H1 (cell line): ENCODE results near the gene LMAN2. TPM values are rescaled to one million over a fixed set of nuclear protein-coding genes. Genes with fewer than 3 reads are reported as not detected.

ENCODE experiments used
- CTCF ChIA-PET: fragments of 300-600 bp; sonication (Branson Sonifier 250); formaldehyde crosslinking; loops from one replicate; lab custom pipeline; 2021; ENCODE audit not compliant: partially characterized antibody; lab: Charles Lee
- POLR2A ChIA-PET: fragments of 300-600 bp; sonication (Branson Sonifier 250); formaldehyde crosslinking; loops from one replicate; lab custom pipeline; 2021; ENCODE audit warnings: inconsistent platforms; ENCODE audit not compliant: partially characterized antibody; lab: Charles Lee
- DNase-seq, 2 experiments: peaks; one replicate each; pipeline versions ENCODE4 v3.0.0 to v3.0.0-alpha.2; 2010 to 2022; ENCODE audit warnings: low spot score in 2 of 2, low read depth in 1 of 2, mixed read lengths in 1 of 2
- FAIRE-seq: peaks from 2 replicates; lab custom pipeline; 2011; peaks lifted over from hg19 to GRCh38; lab: Jason Lieb, UNC
- H2AFZ ChIP-seq: 2 replicates; pipeline ENCODE4 v1.8.1; 2012; ENCODE audit warnings: low read length, inconsistent platforms
- H2AK5ac ChIP-seq: 2 replicates; pipeline ENCODE4 v1.6.1; 2013; ENCODE audit warnings: low read depth, low read length
- H2BK120ac ChIP-seq: replicated peaks from 2 replicates; pipeline ENCODE3; 2013; ENCODE audit warnings: low read depth, low read length, inconsistent platforms
- H2BK12ac ChIP-seq: 2 replicates; pipeline ENCODE4 v1.6.1; 2013; ENCODE audit warnings: low read depth, low read length
- H2BK15ac ChIP-seq: 2 replicates; pipeline ENCODE4 v1.6.1; 2013; ENCODE audit warnings: low read length
- H2BK20ac ChIP-seq: 2 replicates; pipeline ENCODE4 v1.6.1; 2013; ENCODE audit warnings: low read length
- H2BK5ac ChIP-seq: 2 replicates; pipeline ENCODE4 v1.6.1; 2013; ENCODE audit warnings: low read depth, low read length
- H3K14ac ChIP-seq: 2 replicates; pipeline ENCODE4 v1.6.1; 2013; ENCODE audit warnings: inconsistent platforms; ENCODE audit not compliant: insufficient read length
- H3K18ac ChIP-seq: 2 replicates; pipeline ENCODE4 v1.6.1; 2013; ENCODE audit warnings: low read length; ENCODE audit errors: extremely low read depth
- H3K23ac ChIP-seq: 2 replicates; pipeline ENCODE4 v1.6.1; 2013; ENCODE audit warnings: inconsistent platforms; ENCODE audit not compliant: insufficient read length
- H3K23me2 ChIP-seq: 2 replicates; pipeline ENCODE4 v1.6.1; 2013; ENCODE audit warnings: low read depth, low read length
- H3K27ac ChIP-seq: 2 replicates; pipeline ENCODE4 v1.6.1; 2011; ENCODE audit warnings: low read depth, low read length, inconsistent platforms
- H3K27me3 ChIP-seq, 4 experiments: replicated peaks in 1 of 4; 1 replicate in 1 of 4; 2 replicates in 3 of 4; pipeline versions ENCODE4 v1.6.1 to v1.8.1; 2011 to 2013; ENCODE audit warnings: low read length in 3 of 4, mild to moderate bottlenecking in 3 of 4, inconsistent platforms in 2 of 4, mixed read lengths in 2 of 4, moderate library complexity in 1 of 4; ENCODE audit not compliant: control insufficient read depth in 3 of 4, insufficient read depth in 3 of 4; ENCODE audit errors: extremely low read depth in 1 of 4
- H3K36me3 ChIP-seq, 4 experiments: 2 replicates each; pipeline versions ENCODE4 v1.6.1 to v1.8.1; 2011 to 2013; ENCODE audit warnings: mild to moderate bottlenecking in 4 of 4, low read length in 3 of 4, moderate library complexity in 2 of 4, control low read depth in 1 of 4, inconsistent platforms in 1 of 4; ENCODE audit not compliant: insufficient read depth in 4 of 4, control insufficient read depth in 2 of 4
- H3K4ac ChIP-seq: replicated peaks from 2 replicates; pipeline ENCODE3; 2013; ENCODE audit warnings: low read length, low read depth, mixed read lengths, inconsistent platforms; ENCODE audit not compliant: insufficient read length
- H3K4me1 ChIP-seq, 4 experiments: replicated peaks in 1 of 4; 1 replicate in 1 of 4; 2 replicates in 3 of 4; pipeline versions ENCODE4 v1.6.1 to v1.8.1; 2011 to 2013; ENCODE audit warnings: low read length in 3 of 4, inconsistent platforms in 2 of 4, mixed read lengths in 1 of 4; ENCODE audit not compliant: insufficient read depth in 4 of 4, control insufficient read depth in 3 of 4
- H3K4me2 ChIP-seq, 2 experiments: 2 replicates each; pipeline versions ENCODE4 v1.6.1 to v1.8.1; 2011 to 2013; ENCODE audit warnings: low read depth in 2 of 2, low read length in 2 of 2, control low read depth in 1 of 2, inconsistent platforms in 1 of 2, mild to moderate bottlenecking in 1 of 2; ENCODE audit not compliant: insufficient read depth in 1 of 2
- H3K4me3 ChIP-seq, 4 experiments: fragments of 200-600, 300-600 bp in 1 of 4; sonication (generic), shearing (Covaris generic), sonication (Bioruptor Twin) in 1 of 4; 2 replicates each; pipeline versions ENCODE4 v1.5.1 to v1.8.1; 2011 to 2016; ENCODE audit warnings: low read length in 4 of 4, low read depth in 3 of 4, control low read depth in 2 of 4, inconsistent platforms in 2 of 4, mild to moderate bottlenecking in 2 of 4, mixed read lengths in 1 of 4, moderate library complexity in 1 of 4; ENCODE audit not compliant: insufficient read depth in 2 of 4; ENCODE audit errors: extremely low read depth in 1 of 4
- H3K56ac ChIP-seq: replicated peaks from 2 replicates; pipeline ENCODE3; 2013; ENCODE audit warnings: low read depth, mild to moderate bottlenecking, mixed read lengths, low read length, inconsistent platforms; ENCODE audit not compliant: insufficient read length
- H3K79me1 ChIP-seq: 2 replicates; pipeline ENCODE4 v1.6.1; 2013; ENCODE audit warnings: low read depth, low read length, control low read depth
- H3K79me2 ChIP-seq, 2 experiments: 2 replicates each; pipeline versions ENCODE4 v1.6.1 to v1.8.1; 2012 to 2013; ENCODE audit warnings: low read length in 2 of 2, mild to moderate bottlenecking in 2 of 2, inconsistent platforms in 1 of 2; ENCODE audit not compliant: insufficient read depth in 2 of 2, control insufficient read depth in 1 of 2
- H3K9ac ChIP-seq, 4 experiments: replicated peaks in 1 of 4; 1 replicate in 1 of 4; 2 replicates in 3 of 4; pipeline versions ENCODE4 v1.6.1 to v1.8.1; 2011 to 2013; ENCODE audit warnings: low read depth in 3 of 4, low read length in 3 of 4, control low read depth in 2 of 4, mild to moderate bottlenecking in 2 of 4, moderate library complexity in 2 of 4, inconsistent platforms in 1 of 4; ENCODE audit errors: extremely low read depth in 1 of 4
- H3K9me3 ChIP-seq, 2 experiments: 2 replicates each; pipeline versions ENCODE4 v1.6.1 to v1.8.1; 2012 to 2013; ENCODE audit warnings: mild to moderate bottlenecking in 2 of 2, moderate library complexity in 2 of 2, control low read depth in 1 of 2, inconsistent platforms in 1 of 2, low read depth in 1 of 2, low read length in 1 of 2, mixed read lengths in 1 of 2; ENCODE audit not compliant: insufficient read depth in 2 of 2
- H4K20me1 ChIP-seq, 2 experiments: replicated peaks in 1 of 2; 2 replicates each; pipeline versions ENCODE3 to v1.8.1; 2011 to 2013; ENCODE audit warnings: inconsistent platforms in 2 of 2, low read length in 2 of 2, mild to moderate bottlenecking in 1 of 2; ENCODE audit not compliant: insufficient read depth in 2 of 2, control insufficient read depth in 1 of 2
- H4K5ac ChIP-seq: 2 replicates; pipeline ENCODE4 v1.6.1; 2013; ENCODE audit warnings: low read length, low read depth, mixed read lengths, inconsistent platforms; ENCODE audit not compliant: insufficient read length
- H4K8ac ChIP-seq: 2 replicates; pipeline ENCODE4 v1.8.0; 2013; ENCODE audit warnings: mild to moderate bottlenecking, moderate library complexity, low read length, inconsistent platforms; ENCODE audit not compliant: insufficient read depth; ENCODE audit errors: extremely low read depth
- H4K91ac ChIP-seq: replicated peaks from 2 replicates; pipeline ENCODE3; 2013; ENCODE audit warnings: low read length, mixed read lengths, inconsistent platforms; ENCODE audit not compliant: insufficient read length
- BACH1 ChIP-seq: IDR thresholded peaks from 2 replicates; pipeline ENCODE4 v1.6.1; 2012; ENCODE audit warnings: low read length, improper control_type of control experiment
- CBX5 ChIP-seq: fragments of 300-800, 300-1000 bp; sonication (generic); IDR thresholded peaks from 2 replicates; pipeline ENCODE4 v1.7.1; 2016; ENCODE audit warnings: antibody characterized with exemption, low read length, low read depth
- EZH2 ChIP-seq: fragments of 200-600 bp; sonication (generic); IDR thresholded peaks from 2 replicates; pipeline ENCODE4 v1.7.1; 2012; ENCODE audit warnings: low read depth, mild to moderate bottlenecking, moderate library complexity, low read length, inconsistent platforms; ENCODE audit not compliant: severe bottlenecking
- HDAC6 ChIP-seq: IDR thresholded peaks from one replicate; pipeline ENCODE4 v1.7.1; 2012; ENCODE audit warnings: low read depth, mild to moderate bottlenecking, inconsistent platforms, low read length, moderate library complexity
- MAFK ChIP-seq: IDR thresholded peaks from 2 replicates; pipeline ENCODE4 v1.6.1; 2012; ENCODE audit warnings: low read depth, mild to moderate bottlenecking, improper control_type of control experiment, low read length
- NANOG ChIP-seq: IDR thresholded peaks from 2 replicates; pipeline ENCODE4 v1.6.1; 2011; ENCODE audit warnings: low read length, low read depth, mild to moderate bottlenecking, inconsistent platforms; ENCODE audit not compliant: insufficient read depth, poor library complexity, severe bottlenecking
- RBBP5 ChIP-seq: IDR thresholded peaks from 2 replicates; pipeline ENCODE4 v1.7.1; 2012; ENCODE audit warnings: low read depth, mild to moderate bottlenecking, inconsistent platforms, low read length, moderate library complexity, borderline replicate concordance
- RNF2 ChIP-seq: fragments of 200-900, 300-1000 bp; sonication (generic); IDR thresholded peaks from 2 replicates; pipeline ENCODE4 v1.7.1; 2016; ENCODE audit warnings: borderline replicate concordance, low read depth, mild to moderate bottlenecking, antibody characterized with exemption, low read length; ENCODE audit not compliant: poor library complexity, severe bottlenecking; ENCODE audit errors: missing control alignments
- SAP30 ChIP-seq: fragments of 300-600 bp; sonication (generic); IDR thresholded peaks from 2 replicates; pipeline ENCODE4 v1.7.1; 2012; ENCODE audit warnings: low read length, moderate library complexity, mild to moderate bottlenecking, inconsistent platforms; ENCODE audit not compliant: insufficient read depth, insufficient replicate concordance
- TCF12 ChIP-seq: IDR thresholded peaks from 2 replicates; pipeline ENCODE4 v1.6.1; 2011; ENCODE audit warnings: low read depth, mild to moderate bottlenecking, low read length
- WGBS, 2 experiments: shearing (Covaris generic) in 1 of 2; methylation state at CpG; one replicate each; pipeline versions ENCODE4 v1.1.6 to v1.1.7; 2013 to 2015; ENCODE audit warnings: low lambda C conversion rate in 2 of 2, mixed read lengths in 2 of 2, inconsistent platforms in 1 of 2, low coverage in 1 of 2, missing lambda C conversion rate in 1 of 2; ENCODE audit not compliant: insufficient replicate concordance in 2 of 2, insufficient coverage in 1 of 2, insufficient read length in 1 of 2; ENCODE audit errors: extremely low coverage in 1 of 2, missing lambda C conversion rate in 1 of 2; 5-methylcytosine and 5-hydroxymethylcytosine counted together
- polyA plus RNA-seq, 7 experiments: library from polyadenylated mRNA; depleted of rRNA in 3 of 7; stranded (reverse) in 5 of 7; unstranded in 2 of 7; fragments of >200 nt in 5 of 7; fragments of 200-250 nt in 2 of 7; gene quantifications; 1 replicate in 5 of 7; 2 replicates in 1 of 7; 4 replicates in 1 of 7; pipeline versions ENCODE4 v1.2.1 to v1.2.3, GENCODE V29; 2011 to 2013; ENCODE audit warnings: missing spikeins in 2 of 7, mixed read lengths in 2 of 7
- total RNA-seq: library from RNA; stranded (reverse); fragmentation: NEBNext Ultra II Directional; extraction: Animal tissue kit (Norgen Biotek cat#: 25700); gene quantifications from 2 replicates; pipeline ENCODE4 v1.2.1, GENCODE V29; 2021

LMAN2 gene
- total and polyA plus RNA-seq, 2 of the 8 experiments (the other 6 are each of a cell fraction or from before 2014, with no cell fraction given) = 116 to 225 TPM

DNA sequence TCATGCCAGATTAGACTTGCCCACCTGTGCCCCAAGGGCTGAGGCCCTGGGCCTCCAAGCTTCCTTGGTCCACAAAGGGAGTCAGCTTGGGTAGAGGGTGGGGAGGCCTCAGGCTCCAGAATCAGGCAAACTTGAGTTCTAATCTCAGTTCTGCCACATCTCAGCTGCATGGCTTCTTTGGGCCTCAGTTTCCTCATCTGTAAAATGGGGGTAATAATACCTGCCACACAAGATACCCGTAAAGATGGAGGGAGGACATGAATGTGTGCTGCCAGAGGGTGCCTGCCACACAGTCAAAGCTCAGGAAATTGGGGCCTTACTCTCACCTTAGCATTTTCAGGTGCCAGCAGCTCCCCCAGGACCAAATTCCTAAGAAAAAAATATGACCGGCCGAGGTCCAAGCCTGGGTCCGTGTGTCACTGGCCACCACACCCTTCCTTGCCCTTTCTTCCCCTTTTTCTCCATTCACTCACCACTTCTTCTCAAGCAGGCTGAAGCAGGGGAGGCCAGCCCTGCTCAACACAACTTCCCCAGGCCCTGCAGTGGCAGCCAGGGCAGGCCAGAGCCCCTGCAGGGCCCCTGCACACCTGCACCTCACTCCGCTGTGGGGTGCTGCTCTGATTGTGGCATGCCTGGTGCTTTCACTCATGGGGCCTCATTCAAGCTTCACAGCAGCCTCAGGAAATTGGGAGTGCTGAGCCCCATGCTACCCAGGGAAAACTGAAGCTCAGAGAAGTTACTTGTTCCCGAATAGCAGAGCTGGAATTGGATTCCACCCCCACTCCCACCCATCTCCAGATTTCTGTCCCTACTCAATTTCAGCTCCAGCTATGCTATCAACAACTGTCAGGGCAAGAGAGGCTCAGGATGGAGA is 10.2 kb upstream of the LMAN2 start:
- 87% methylated on average over 6 of the region's 6 CpGs; no CpG with 5 or more reads in 1 of the 2 experiments for WGBS, 2 experiments
- no peaks in the 10 kb centered on the region for H4K20me1 ChIP-seq
- H3K56ac ChIP-seq = no peak overlapping the region
- FAIRE-seq = no peak
- H3K27ac ChIP-seq = no peak overlapping the region
- 0 out of 2 replicates have a peak overlapping the region, but pooled peaks have one; percentile 87 for H2BK12ac ChIP-seq
- DNase-seq = no peak
- no peak overlapping the region; the same call in 1 of the 2 replicates for H3K18ac ChIP-seq
- POLR2A ChIA-PET = interaction anchor here (0.9 to 3.1 kb wide), 6 partner anchors 11 to 94 kb away, joined by 3 to 25 read pairs (median 3); partner anchors contain the start of gene LMAN2
- peaks cover 0 to 5% (median 3%) of the 10 kb centered on the region in 4 experiments; a peak in 4 of 7 replicates for H3K27me3 ChIP-seq
- H3K4ac ChIP-seq = peak overlapping the region; percentile 65
- H2BK20ac ChIP-seq = no peak overlapping the region
- no peak overlapping the region for H2AFZ ChIP-seq
- peak overlapping the region; percentile 98 for H4K91ac ChIP-seq
- H2BK120ac ChIP-seq = peak overlapping the region; percentile 47
- no peak overlapping the region for H2BK5ac ChIP-seq
- H3K4me1 ChIP-seq = peaks cover 2 to 21% (median 18%) of the 10 kb centered on the region in 4 experiments
- no peak overlapping the region; the same call in 1 of the 2 replicates for H4K8ac ChIP-seq
- H3K4me2 ChIP-seq = peak overlapping the region; percentile 70 to 80; a peak in 2 of 4 replicates
- no peaks in the 10 kb centered on the region for H3K79me2 ChIP-seq
- peak overlapping the region in 1 of 4 experiments; percentile 69; a peak in 2 of 8 replicates for H3K4me3 ChIP-seq
- H3K23me2 ChIP-seq = peaks cover 7% of the 10 kb centered on the region; the same call in 1 of the 2 replicates
- H3K9ac ChIP-seq = no peak overlapping the region; a peak in 1 of 7 replicates
- no peak overlapping the region for H3K23ac ChIP-seq
- H4K5ac ChIP-seq = no peak overlapping the region
- no peak overlapping the region for H2AK5ac ChIP-seq
- CTCF ChIA-PET = interaction anchor here (0.6 to 15.6 kb wide), 9 partner anchors 9 to 1781 kb away, joined by 3 to 251 read pairs (median 7); partner anchors contain the start of genes LMAN2, MXD3 and SLC34A1
- no peak overlapping the region for H3K14ac ChIP-seq
- no peaks in the 10 kb centered on the region for H3K9me3 ChIP-seq
- H2BK15ac ChIP-seq = 0 out of 2 replicates have a peak overlapping the region, but pooled peaks have one; percentile 46
- no peaks in the 10 kb centered on the region for H3K36me3 ChIP-seq
- H3K79me1 ChIP-seq = no peaks in the 10 kb centered on the region
- TF ChIP-seq TCF12 = no peak
- no peak for TF ChIP-seq HDAC6
- no peak for TF ChIP-seq RNF2
- no peak for TF ChIP-seq EZH2
- TF ChIP-seq BACH1 = no peak
- no peak for TF ChIP-seq NANOG
- no peak for TF ChIP-seq MAFK
- no peak for TF ChIP-seq SAP30
- TF ChIP-seq RBBP5 = no peak
- no peak for TF ChIP-seq CBX5
